ENCODE data around the gene PIM3.

Gene PIM3

GRCh38 chr22:49992921-49993648 is 32.5 kb downstream of the PIM3 start:
- FAIRE-seq = no peak

- no peak for FAIRE-seq
Measured at GRCh38 chr22:49993649-49994360, 33.2 kb downstream of the PIM3 start.

GRCh38 chr22:49994361-49995040 is 33.9 kb downstream of the PIM3 start:
- no peak for FAIRE-seq

GRCh38 chr22:49995041-49995360 is 34.4 kb downstream of the PIM3 start:
- no peak for FAIRE-seq

GRCh38 chr22:49995361-49996118 is 35.0 kb downstream of the PIM3 start:
- no peak for FAIRE-seq

GRCh38 chr22:49996119-49996517 is 35.5 kb downstream of the PIM3 start:
- no peak for FAIRE-seq

GRCh38 chr22:49996518-49997250 is 36.1 kb downstream of the PIM3 start:
- no peak for FAIRE-seq

- no peak for FAIRE-seq
Measured at GRCh38 chr22:49997251-49997599, 36.7 kb downstream of the PIM3 start.

- FAIRE-seq = no peak
Measured at GRCh38 chr22:49997932-49998717, 37.6 kb downstream of the PIM3 start.

GRCh38 chr22:49998718-49999062 is 38.1 kb downstream of the PIM3 start:
- no peak for FAIRE-seq

- FAIRE-seq = no peak
Measured at GRCh38 chr22:49999063-49999945, 38.7 kb downstream of the PIM3 start.

GRCh38 chr22:49999946-50000586 is 39.5 kb downstream of the PIM3 start:
- no peak for FAIRE-seq

GRCh38 chr22:50000587-50001387 is 40.2 kb downstream of the PIM3 start:
- no peak for FAIRE-seq

GRCh38 chr22:50001388-50002231 is 41.0 kb downstream of the PIM3 start:
- no peak for FAIRE-seq

GRCh38 chr22:50002791-50003190 is 42.2 kb downstream of the PIM3 start:
- FAIRE-seq = no peak

GRCh38 chr22:50004918-50005317 is 44.3 kb downstream of the PIM3 start:
- FAIRE-seq = no peak

GRCh38 chr22:50007057-50007511 is 46.5 kb downstream of the PIM3 start:
- no peak for FAIRE-seq
